ENCODE measurements around the gene JARID2.

Gene JARID2

DNA sequence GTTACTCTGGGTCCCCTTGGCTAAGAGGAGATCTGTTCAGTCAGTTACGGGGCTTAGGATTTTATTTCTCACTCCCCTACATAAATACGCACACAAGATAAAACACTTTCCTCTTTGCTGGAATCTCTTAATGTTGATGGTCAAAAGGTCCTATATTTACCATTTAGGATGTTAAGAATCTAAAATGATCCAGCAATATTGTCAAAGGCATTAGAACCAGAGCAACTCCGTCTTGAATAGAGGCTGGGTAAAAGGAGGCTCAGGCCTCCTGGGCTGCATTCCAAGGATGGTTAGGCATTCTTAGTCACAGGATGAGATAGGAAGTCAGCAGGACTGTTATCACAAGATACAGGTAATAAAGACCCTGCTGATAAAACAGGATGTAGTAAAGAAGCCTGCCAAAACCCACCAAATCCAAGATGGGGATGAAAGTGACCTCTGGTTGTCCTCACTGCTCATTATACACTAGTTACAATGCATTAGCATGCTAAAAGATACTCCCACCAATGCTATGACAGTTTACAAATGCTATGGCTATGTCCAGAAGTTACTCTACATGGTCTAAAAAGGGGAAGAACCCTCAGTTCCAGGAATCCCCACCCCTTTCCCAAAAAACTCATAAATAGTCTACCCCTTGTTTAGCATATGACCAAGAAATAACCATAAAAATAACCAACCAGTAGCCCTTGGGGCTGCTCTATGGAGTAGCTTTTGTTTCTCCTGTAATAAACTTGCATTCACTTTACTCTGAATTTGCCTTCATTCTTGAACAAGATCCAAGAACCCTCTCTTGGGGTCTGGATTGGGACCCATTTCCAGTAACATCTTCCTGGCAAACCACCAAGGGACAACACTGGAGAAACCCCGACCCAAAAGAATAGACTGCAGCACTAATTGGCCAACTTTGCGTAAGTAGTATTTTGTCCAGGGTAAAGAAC lies 309.5 kb downstream of the JARID2 start:
- DNase-seq, result peak; percentile 80

DNA sequence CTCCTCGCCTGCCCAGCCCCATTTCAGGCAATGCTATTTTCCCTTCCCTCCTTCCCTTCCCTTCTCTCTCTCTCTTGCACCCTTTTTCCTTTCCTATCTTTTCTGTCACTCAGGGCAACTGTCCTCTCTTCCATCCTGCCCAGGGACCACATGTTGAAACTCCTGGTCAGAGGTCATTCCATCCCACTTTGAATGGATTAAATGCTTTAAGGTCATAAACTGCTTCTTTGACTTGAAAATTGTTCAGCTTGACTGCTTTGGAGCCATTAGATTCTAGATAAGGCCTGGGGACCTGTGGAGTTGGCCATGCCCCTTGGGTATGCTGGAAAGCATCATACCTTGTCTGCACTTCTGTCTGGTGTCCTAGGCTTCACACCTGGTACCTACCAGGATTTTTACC lies 310.8 kb downstream of the JARID2 start:
- no peak for DNase-seq

DNA sequence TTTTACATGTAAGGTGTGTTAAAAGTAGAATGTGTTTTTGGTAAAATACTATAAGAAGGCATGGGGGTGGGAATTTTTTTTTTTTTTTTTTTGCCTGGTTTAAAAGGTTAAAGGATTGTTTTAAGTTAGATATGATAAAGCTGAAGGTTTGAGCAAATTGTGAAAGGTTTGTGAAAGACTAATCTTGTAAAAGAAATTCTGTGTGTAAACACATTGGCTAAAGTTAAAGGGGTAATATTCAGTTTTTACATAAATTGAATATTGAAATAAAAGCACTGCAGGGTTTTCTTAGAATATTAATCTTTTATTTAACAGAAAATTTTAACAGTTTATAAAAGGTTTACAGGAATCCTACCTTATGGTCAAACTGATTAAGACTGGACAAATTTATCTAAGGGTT lies 311.3 kb downstream of the JARID2 start:
- no peak for DNase-seq

DNA sequence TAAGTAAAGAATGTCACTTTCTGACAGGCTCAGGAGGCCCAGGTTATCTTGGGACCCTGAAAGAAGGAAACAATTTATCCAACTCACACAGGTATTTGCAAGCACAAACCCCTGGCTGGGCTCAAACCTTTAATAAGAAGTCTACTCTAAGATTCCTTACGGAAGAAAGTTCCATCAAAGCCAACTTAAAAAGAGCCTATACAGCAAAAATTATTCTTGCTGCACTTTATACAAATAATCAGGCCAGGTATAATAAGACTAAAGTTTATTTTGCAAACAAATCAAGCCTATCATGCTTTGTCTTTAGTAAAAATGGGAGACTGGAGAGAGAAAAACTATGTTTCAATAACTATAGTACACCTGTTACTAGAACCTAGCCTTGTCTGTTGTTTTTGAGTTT lies 314.8 kb downstream of the JARID2 start:
- no peak for DNase-seq

DNA sequence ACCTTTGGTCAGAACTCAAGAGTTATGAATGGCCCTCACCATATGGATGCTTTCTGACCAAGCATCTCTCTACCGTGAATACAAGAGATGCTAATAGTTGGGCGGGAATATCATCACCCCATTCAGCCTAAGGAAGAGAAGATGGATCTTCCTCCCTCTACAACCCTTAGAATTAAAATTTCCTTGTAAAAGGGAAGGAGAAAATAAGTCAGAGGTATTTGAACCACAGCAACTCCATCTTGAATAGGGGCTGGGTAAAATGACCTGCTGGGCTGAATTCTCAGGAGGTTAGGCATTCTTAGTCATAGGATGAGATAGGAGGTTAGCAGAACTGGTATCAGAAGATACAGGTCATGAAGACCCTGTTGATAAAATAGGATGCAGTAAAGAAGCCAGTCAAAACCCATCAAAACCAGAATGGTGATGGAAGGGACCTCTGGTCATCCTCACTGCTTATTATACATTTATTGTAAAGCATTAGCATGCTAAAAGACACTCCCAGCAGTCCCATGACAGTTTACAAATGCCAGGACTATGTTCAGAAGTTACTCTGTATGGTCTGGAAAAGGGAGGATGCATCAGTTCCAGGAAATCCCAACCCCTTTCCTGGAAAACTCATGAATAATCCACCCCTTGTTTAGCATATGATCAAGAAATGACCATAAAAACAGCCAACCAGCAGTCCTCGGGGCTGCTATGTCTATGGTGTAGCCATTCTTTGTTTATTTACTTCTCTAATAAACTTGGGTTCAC lies 315.8 kb downstream of the JARID2 start:
- no peak for DNase-seq

DNA sequence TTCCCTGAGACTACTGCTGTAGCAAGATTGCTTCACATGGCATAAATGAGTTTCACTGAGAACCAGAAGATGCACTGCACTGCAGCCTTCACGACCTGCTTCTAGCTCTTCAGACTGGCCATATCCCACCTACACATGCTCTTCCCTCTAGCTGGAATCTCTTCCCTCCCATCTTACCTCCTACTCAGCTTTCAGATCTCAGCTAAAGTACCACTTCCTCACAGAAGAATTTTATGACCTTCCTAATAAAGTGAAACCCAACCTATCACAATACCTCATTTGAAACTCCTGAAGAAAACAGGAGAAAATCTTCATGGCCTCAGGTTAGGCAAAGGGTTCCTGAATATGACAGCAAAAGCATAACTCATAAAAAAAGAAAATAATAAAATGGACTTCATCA lies 317.1 kb downstream of the JARID2 start:
- no peak for DNase-seq

DNA sequence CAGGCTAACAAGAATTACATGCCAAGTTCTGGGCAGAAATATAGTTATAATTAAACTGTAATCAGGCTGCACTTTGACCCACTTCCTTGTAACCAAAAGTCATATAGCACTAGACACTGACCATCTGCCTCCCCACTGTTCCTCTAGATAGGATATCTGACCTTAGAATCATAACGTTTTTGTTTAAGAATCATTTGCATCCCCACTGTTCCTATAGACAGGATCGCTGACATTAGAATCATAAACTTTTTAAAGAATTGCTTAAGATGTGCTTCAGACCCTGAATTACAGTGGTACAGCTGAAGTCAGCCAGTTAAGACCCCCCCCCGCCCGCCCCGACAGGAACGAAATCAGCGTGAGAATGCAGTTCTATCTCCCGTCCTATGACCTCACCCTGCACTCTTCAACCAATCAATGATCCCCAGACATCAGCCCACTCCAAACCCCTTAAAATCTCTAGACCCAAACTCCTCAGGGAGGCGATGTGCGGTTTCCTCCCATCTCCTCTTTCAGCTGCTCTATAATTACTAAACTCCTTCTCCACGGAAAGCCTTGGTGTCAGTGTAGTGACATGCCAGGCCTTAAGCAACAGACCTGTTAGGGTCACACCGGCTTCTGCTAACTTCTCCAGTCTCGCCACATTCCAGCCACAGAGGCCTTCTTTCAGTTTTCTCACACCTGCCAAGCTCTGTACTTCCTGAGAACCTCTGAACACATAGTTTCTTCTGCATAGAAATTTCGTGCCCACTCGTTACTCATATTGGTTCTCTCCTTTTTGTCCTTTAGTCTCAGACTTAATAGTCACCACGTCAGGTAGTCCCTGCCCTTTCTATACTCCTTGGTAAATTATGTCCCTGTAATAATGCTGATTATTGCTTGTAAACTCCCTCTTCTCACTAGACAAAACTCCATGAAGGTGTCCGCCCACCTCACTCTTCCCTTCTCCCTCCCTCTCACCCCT lies 323.4 kb downstream of the JARID2 start:
- no peak for DNase-seq

DNA sequence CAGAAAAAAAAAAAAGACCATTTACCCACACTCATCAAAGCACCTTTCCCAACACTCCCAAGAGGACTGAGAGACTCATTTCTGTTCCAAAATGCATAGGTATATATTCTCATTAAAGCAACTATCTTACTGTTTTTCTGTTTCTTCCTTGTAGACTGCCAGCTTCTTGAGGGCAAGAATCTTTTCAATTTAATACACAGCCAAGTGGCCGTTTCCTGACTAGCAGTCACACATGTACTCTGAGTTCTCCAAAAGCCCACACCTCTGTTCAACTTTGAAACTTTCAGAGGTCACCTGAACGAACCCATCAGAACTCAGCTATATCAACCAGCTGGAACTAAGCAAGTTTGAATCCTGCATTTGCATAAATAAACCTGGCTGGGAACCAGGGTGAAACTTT lies 324.3 kb downstream of the JARID2 start:
- no peak for DNase-seq

All from MV-4-11 (cell line).